ENCODE data around the gene ARMC5. TPM values are rescaled to one million over a fixed set of nuclear protein-coding genes. Genes with fewer than 3 reads are reported as not detected.

Gene ARMC5
- total RNA-seq, 1 experiment from 2014 or later, result 8.8 TPM

DNA sequence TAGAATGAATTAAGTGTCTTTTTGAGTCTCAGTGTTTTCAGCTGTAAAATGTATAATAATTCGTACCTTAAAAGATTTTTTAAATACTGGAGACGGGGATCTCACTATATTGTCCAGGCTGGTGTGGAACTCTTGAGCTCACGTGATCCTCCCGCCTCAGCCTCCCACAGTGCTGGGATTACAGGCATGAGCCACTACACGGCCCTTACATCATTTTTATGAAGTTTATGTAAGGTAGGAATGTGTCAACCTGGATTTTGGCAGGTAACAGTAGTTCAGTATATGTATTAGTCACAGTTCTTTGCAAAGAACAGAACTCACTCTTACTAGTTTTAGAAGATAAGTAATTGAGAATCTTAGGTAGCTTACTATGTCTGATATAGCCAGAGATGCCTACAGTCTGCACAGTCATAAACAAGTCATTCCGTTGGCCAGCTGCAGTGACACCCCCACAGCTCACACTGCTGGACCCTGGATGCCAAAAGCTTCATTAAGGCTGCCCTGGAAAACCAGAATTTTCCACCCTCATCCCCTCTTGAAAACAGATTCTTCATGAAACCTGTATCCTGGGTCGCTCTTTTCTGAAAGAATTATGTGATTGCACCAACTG is 30.6 kb upstream of the ARMC5 start:
- Histone ChIP-seq H3K36me3 (ENCODE audit: insufficient read depth, low read length, poor library complexity, severe bottlenecking) (no peaks in the 10 kb centered on the region), H3K9me3 (ENCODE audit: low read depth, low read length, poor library complexity, severe bottlenecking) (no peaks in the 10 kb centered on the region), H3K27ac (ENCODE audit: low read depth, low read length, poor library complexity, severe bottlenecking) (no peak overlapping the region), H3K27me3 (replicated peaks; ENCODE audit: insufficient read depth, low read depth, low read length, poor library complexity) (peaks cover 13% of the 10 kb centered on the region), H3K4me3 (ENCODE audit: low read depth, low read length, poor library complexity, severe bottlenecking) (no peak overlapping the region), H3K4me1 (ENCODE audit: insufficient read depth, low read length, poor library complexity, severe bottlenecking) (no peaks in the 10 kb centered on the region)
- POLR2A ChIA-PET (ENCODE audit: low non-redundant PET), result no interaction called here
- DNase-seq (ENCODE audit: low spot score), result no peak
- intact Hi-C loops (cut with micrococcal nuclease; ENCODE audit: unreplicated experiment), result no loop called here
- TF ChIP-seq, protein P1, sequence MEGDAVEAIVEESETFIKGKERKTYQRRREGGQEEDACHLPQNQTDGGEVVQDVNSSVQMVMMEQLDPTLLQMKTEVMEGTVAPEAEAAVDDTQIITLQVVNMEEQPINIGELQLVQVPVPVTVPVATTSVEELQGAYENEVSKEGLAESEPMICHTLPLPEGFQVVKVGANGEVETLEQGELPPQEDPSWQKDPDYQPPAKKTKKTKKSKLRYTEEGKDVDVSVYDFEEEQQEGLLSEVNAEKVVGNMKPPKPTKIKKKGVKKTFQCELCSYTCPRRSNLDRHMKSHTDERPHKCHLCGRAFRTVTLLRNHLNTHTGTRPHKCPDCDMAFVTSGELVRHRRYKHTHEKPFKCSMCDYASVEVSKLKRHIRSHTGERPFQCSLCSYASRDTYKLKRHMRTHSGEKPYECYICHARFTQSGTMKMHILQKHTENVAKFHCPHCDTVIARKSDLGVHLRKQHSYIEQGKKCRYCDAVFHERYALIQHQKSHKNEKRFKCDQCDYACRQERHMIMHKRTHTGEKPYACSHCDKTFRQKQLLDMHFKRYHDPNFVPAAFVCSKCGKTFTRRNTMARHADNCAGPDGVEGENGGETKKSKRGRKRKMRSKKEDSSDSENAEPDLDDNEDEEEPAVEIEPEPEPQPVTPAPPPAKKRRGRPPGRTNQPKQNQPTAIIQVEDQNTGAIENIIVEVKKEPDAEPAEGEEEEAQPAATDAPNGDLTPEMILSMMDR (conservative IDR thresholded peaks at IDR 0.05; ENCODE audit: low read depth, low read length), result no peak
- CTCF ChIA-PET, result no interaction called here
- no TSS peak for BruUV-seq (replicated peaks)

DNA sequence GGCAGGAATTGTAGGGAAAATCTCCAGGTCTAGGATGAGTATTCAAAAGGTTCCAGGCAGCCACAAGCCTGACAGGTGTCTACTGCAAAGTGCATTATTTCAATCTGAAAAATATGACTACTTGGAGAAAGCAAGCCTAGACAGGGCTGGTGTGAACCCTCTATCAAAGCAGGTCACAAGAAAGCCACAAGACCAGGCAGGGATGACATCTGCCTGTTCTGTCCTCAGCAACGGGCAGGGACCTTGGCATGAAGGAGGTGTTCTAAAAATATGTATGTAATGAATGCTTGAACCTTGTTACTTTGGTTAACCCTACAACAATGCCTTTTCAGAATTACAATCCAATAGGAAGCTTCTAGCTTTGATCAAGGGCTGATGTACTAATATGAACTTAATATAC is 30.0 kb upstream of the ARMC5 start:
- no peak overlapping the region for H3K4me3 ChIP-seq (ENCODE audit: low read depth, low read length, poor library complexity, severe bottlenecking)
- H3K36me3 ChIP-seq (ENCODE audit: insufficient read depth, low read length, poor library complexity, severe bottlenecking), result no peaks in the 10 kb centered on the region
- TF ChIP-seq EZH2 (IDR thresholded peaks at IDR 0.05; ENCODE audit: borderline replicate concordance, low read depth, low read length, poor library complexity, severe bottlenecking), result no peak
- TF ChIP-seq, protein P1 (conservative IDR thresholded peaks at IDR 0.05; ENCODE audit: low read depth, low read length), result no peak
- DNase-seq (ENCODE audit: low spot score), result no peak
- peaks cover 13% of the 10 kb centered on the region for H3K27me3 ChIP-seq (replicated peaks; ENCODE audit: insufficient read depth, low read depth, low read length, poor library complexity)
- no peaks in the 10 kb centered on the region for H3K9me3 ChIP-seq (ENCODE audit: low read depth, low read length, poor library complexity, severe bottlenecking)
- ChIA-PET CTCF (no interaction called here), POLR2A (ENCODE audit: low non-redundant PET) (no interaction called here)
- BruUV-seq (replicated peaks), result no TSS peak
- no peak overlapping the region for H3K27ac ChIP-seq (ENCODE audit: low read depth, low read length, poor library complexity, severe bottlenecking)
- intact Hi-C loops (cut with micrococcal nuclease; ENCODE audit: unreplicated experiment), result no loop called here
- H3K4me1 ChIP-seq (ENCODE audit: insufficient read depth, low read length, poor library complexity, severe bottlenecking), result no peaks in the 10 kb centered on the region

DNA sequence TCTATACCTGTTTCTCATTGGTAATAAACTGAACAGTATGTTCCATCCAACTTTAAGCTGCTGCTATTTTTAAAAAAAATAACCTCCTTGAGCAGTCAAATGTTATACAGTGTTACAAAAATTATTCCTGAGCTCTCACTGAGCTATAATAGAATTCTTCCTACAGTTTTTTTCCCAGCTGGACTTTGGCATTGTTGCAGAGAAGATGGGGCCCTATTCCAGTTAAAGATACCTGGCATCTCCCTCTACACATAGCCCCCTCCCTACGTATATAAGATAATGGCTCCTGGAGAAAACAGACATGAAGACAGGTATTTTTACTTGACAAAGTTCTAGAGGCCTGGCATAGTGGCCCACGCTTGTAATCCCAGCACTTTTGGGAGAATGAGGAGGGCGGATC is 29.5 kb upstream of the ARMC5 start:
- intact Hi-C loops (cut with micrococcal nuclease; ENCODE audit: unreplicated experiment), result no loop called here
- H3K27me3 ChIP-seq (replicated peaks; ENCODE audit: insufficient read depth, low read depth, low read length, poor library complexity), result peaks cover 13% of the 10 kb centered on the region
- no peak for DNase-seq (ENCODE audit: low spot score)
- H3K4me1 ChIP-seq (ENCODE audit: insufficient read depth, low read length, poor library complexity, severe bottlenecking), result no peaks in the 10 kb centered on the region
- no peak for TF ChIP-seq EZH2 (IDR thresholded peaks at IDR 0.05; ENCODE audit: borderline replicate concordance, low read depth, low read length, poor library complexity, severe bottlenecking)
- TF ChIP-seq, protein P1 (conservative IDR thresholded peaks at IDR 0.05; ENCODE audit: low read depth, low read length), result no peak
- CTCF ChIA-PET, result no interaction called here
- no peak overlapping the region for H3K4me3 ChIP-seq (ENCODE audit: low read depth, low read length, poor library complexity, severe bottlenecking)
- H3K9me3 ChIP-seq (ENCODE audit: low read depth, low read length, poor library complexity, severe bottlenecking), result no peaks in the 10 kb centered on the region
- H3K36me3 ChIP-seq (ENCODE audit: insufficient read depth, low read length, poor library complexity, severe bottlenecking), result no peaks in the 10 kb centered on the region
- no TSS peak for BruUV-seq (replicated peaks)
- H3K27ac ChIP-seq (ENCODE audit: low read depth, low read length, poor library complexity, severe bottlenecking), result no peak overlapping the region
- POLR2A ChIA-PET (ENCODE audit: low non-redundant PET), result no interaction called here

Data from A673 (cell line).